ENCODE measurements around the gene YARS2.
"Not testable (repeated sequence)": the region's sequence is repeated elsewhere in the genome, so short reads cannot be mapped to it uniquely, and the experiment has no call there.

YARS2 gene

DNA sequence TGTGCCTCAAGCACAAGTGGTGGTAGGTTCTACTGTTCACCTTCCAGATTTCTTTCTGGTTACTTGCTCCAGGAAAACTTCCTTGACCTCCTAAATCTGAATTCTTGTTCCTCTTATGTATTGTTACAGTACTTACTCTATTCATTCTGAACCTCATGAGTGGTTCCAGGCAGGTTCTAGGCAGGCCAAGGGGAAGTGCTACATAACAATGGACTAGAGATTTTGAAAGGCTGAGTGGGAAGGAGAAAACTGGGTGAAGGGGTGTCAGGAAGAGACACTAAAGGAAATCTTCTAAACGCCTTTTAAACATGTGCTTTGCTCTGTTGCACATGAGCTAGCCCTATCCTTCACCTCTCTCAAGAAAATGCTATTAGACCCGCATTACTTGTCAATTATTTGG lies 1.6 kb downstream of the YARS2 start:
- DNase-seq (ENCODE audit: low read depth in 1 of 2, low spot score in 1 of 2), result no peak

DNA sequence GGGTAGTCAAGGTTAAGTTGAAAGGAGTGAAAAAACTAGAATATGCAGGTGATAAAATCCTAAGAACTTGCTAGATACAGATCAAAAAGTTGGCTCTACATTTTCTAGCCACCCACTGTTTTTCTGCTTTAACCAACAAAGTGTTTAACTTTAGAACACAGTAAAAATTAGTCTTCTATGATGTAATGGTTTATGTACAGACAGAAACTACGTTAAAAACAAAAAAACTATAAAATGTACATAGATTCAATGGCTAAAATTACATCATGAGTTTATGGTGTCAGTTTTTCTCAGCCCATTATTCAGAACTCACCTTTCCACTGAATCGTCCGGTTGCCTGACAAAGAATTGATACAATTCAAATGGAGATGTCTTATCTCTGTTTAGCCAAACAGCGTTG lies 2.1 kb downstream of the YARS2 start:
- no peak for DNase-seq (ENCODE audit: low read depth in 1 of 2, low spot score in 1 of 2)

DNA sequence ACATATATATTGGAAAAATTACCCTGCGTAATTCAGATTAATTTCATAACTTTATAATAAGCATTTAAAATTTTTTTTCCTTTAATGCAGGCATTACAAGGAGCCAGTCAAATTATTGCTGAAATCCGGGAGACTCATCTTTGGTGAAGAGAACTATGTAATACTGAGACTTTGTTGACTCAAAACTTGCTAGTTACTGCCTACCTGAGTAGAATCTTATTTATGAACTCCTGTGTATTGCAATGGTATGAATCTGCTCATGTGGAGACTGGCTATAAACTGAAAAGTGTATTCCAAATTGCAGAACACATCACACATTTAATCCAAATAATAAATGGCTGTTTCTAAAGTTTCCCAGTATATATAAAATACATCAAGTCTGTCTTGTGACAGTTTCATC lies 12.4 kb downstream of the YARS2 start:
- DNase-seq (ENCODE audit: low read depth in 1 of 2, low spot score in 1 of 2), result no peak

- no peak for DNase-seq (ENCODE audit: low read depth in 1 of 2, low spot score in 1 of 2)
Observed at GRCh38 chr12:32742133-32742532, 13.6 kb downstream of the YARS2 start.

GRCh38 chr12:32739279-32739678 lies 16.4 kb downstream of the YARS2 start:
- DNase-seq (ENCODE audit: low read depth in 1 of 2, low spot score in 1 of 2), result no peak

GRCh38 chr12:32737715-32738114 lies 18.0 kb downstream of the YARS2 start:
- DNase-seq (ENCODE audit: low read depth in 1 of 2, low spot score in 1 of 2), result no peak

GRCh38 chr12:32736445-32736844 lies 19.3 kb downstream of the YARS2 start:
- no peak for DNase-seq (ENCODE audit: low read depth in 1 of 2, low spot score in 1 of 2)

GRCh38 chr12:32734952-32735351 lies 20.7 kb downstream of the YARS2 start:
- no peak for DNase-seq (ENCODE audit: low read depth in 1 of 2, low spot score in 1 of 2)

- no peak for DNase-seq (ENCODE audit: low read depth in 1 of 2, low spot score in 1 of 2)
Observed at GRCh38 chr12:32727237-32727636, 28.5 kb downstream of the YARS2 start.

DNA sequence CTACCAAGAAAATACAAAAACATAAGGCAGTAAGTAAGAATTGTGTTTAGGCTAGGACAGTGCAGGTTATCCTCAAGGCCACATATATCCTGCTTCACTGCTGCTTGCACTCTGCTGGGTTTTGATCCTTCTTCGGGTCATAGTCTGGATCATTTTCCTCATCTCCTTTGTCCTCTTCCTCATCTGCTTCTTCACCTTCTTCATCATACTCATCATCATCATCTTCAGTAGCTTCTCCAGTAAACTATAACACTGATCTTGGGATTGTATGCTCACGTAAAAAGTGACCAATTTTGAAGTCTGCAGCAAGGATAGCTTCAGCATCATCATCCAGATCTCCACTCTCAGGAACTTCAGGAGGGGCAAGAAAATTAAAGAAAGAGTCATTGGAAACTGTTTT lies 29.4 kb downstream of the YARS2 start:
- DNase-seq (ENCODE audit: low read depth in 1 of 2, low spot score in 1 of 2), result no peak

- DNase-seq (ENCODE audit: low read depth in 1 of 2, low spot score in 1 of 2), result not testable (repeated sequence)
Observed at GRCh38 chr12:32725308-32725707, 30.4 kb downstream of the YARS2 start.

DNA sequence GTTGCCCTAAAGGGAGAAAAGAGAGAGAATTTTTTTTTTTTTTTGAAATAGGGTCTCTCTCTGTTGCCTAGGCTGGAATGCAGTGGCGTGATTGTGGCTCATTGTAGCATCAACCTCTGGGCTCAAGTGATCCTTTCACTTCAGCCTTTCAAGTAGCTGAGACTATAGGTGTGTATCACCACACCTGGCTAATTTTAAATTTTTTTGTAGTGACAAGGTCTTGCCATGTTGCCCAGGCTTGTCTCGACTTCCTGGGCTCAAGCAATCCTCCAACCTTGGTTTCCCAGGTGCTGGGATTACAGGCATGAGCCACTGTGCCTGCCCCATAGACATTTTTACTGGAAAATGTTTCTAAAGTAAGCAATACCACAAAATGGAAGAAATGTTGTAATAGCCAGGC lies 36.8 kb downstream of the YARS2 start:
- DNase-seq (ENCODE audit: low read depth in 1 of 2, low spot score in 1 of 2), result no peak

DNA sequence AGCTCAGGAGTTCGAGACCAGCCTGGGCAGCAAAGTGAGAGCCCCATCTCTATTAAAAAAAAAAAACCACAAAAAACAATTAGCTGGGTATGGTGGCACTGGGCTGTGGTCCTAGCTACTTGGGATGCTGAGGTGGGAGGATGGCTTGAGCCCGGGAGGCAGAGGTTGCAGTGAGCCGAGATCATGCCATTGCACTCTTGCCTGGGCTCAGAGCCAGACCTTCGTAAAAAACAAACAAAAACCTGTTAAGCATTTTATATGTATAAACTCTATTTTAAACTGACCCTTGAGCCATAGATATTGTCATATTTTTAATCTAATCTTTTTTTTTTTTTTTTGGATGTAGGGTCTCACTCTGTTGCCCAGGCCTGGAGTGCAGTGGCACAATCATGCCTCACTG lies 40.9 kb downstream of the YARS2 start:
- no peak for DNase-seq (ENCODE audit: low read depth in 1 of 2, low spot score in 1 of 2)

GRCh38 chr12:32708926-32709325 lies 46.8 kb downstream of the YARS2 start:
- DNase-seq (ENCODE audit: low read depth in 1 of 2, low spot score in 1 of 2), result no peak

DNA sequence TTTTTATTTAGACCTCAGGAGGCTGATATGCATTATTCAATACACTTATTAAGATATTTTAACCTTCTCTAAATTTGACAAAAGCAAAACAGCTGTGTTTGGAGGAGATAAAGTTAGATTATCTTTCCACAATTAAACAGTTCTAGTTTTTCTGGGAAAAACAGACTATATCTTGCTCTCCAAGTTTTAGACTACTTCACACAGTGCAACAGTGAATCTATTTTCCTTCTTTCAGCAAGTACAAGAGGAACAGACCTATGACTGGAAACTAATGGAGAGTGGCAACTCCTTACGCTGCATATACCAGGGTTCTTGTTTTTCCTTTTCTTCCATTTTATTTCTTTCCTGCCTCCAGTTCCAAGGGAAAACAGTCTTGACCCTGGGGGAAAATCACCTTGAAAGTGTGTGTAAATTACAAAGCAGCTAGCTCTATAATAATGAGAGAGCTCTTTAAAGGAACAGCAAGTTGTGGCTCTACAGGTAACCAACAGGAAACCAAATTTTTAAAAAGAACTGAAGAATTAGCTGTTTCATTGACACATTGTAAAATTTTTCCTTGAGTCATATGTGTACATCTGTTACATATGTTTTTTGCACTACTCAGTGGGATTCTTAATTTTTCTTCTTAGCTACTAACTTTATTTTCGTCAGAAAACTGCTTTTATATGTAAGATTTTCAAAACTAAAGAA lies 49.2 kb downstream of the YARS2 start:
- no peak for DNase-seq (ENCODE audit: low read depth in 1 of 2, low spot score in 1 of 2)

- no peak for DNase-seq (ENCODE audit: low read depth in 1 of 2, low spot score in 1 of 2)
Observed at GRCh38 chr12:32705783-32706182, 49.9 kb downstream of the YARS2 start.

- DNase-seq (ENCODE audit: low read depth in 1 of 2, low spot score in 1 of 2), result no peak
Observed at GRCh38 chr12:32702946-32703345, 52.8 kb downstream of the YARS2 start.

DNA sequence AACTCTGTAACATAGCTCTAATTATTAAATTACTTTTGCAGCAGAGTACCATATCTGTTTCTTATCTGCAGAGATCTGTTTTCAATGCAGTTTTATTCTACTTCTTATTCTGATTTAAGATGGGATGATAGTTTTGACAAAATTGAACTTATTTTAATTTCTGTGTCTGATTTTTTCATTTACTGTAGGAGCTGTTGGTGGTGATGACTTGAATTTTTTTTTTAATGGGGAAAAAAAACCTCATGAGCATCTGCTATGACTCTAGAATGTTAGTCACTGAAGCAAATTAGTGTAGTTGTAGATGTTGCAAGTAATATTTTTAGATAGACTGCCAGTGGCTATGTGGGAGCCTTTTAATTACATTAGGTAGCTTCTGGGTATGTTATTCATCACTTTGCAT lies 53.2 kb downstream of the YARS2 start:
- DNase-seq (ENCODE audit: low read depth in 1 of 2, low spot score in 1 of 2), result no peak

GRCh38 chr12:32699437-32699836 lies 56.3 kb downstream of the YARS2 start:
- not testable (repeated sequence) for DNase-seq (ENCODE audit: low read depth in 1 of 2, low spot score in 1 of 2)

DNA sequence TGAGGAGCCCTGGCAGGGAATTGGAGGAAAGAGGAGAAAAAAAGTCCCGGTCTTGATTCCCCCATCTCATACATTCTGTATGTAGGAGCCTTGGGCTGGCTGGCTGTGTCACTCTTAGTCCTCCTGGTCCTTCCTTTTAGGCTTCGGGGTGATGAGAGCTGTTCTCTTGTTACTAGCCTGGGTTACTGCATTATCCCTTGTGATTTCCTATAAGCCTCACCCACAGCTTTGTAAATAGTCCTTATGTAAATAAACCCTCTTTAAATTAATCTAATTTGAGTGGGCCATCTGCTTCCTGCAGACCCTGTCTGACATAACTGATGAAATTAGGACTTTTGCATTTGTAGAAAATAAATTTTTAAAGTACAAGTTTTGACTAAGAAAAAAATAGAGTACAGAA lies 57.4 kb downstream of the YARS2 start:
- DNase-seq (ENCODE audit: low read depth in 1 of 2, low spot score in 1 of 2), result no peak

- no peak for DNase-seq (ENCODE audit: low read depth in 1 of 2, low spot score in 1 of 2)
Observed at GRCh38 chr12:32697445-32697844, 58.3 kb downstream of the YARS2 start.

Data from stimulated activated CD4-positive, alpha-beta T cell treated with anti-CD3 and anti-CD28 coated beads, Interleukin-15, amount 100 ng/mL, for 1 hour (primary cell).